Subcutaneous adipose tissue (tissue), 4 donors: ENCODE measurements around the gene ZNF391. TPM values are rescaled to one million over a fixed set of nuclear protein-coding genes. Genes with fewer than 3 reads are reported as not detected.

Experiments used
- CTCF ChIP-seq: fragments of 450-650 bp; IDR thresholded peaks from one replicate; pipeline ENCODE4 v1.5.1; 2016; ENCODE audit warnings: low read depth, mild to moderate bottlenecking, control low read depth, antibody characterized with exemption, moderate library complexity
- total RNA-seq, 4 donors: library from RNA; depleted of rRNA; stranded (reverse); fragments of >200 nt; gene quantifications; one replicate each; pipeline ENCODE4 v1.1.0, GENCODE V29; 2016

The ZNF391 gene
- total RNA-seq, 4 donors from 2014 or later = 1.3 to 4.9 (median 2.5) TPM

GRCh38 chr6:27428502-27428901 is 39.9 kb downstream of the ZNF391 start:
- TF ChIP-seq CTCF = no peak

GRCh38 chr6:27428966-27429365 is 40.4 kb downstream of the ZNF391 start:
- no peak for TF ChIP-seq CTCF

- TF ChIP-seq CTCF = no peak
Measured at GRCh38 chr6:27433714-27434113, 45.2 kb downstream of the ZNF391 start.

- no peak for TF ChIP-seq CTCF
Measured at GRCh38 chr6:27439371-27439770, 50.8 kb downstream of the ZNF391 start.

GRCh38 chr6:27441001-27441400 is 52.4 kb downstream of the ZNF391 start:
- no peak for TF ChIP-seq CTCF

GRCh38 chr6:27442932-27443331 is 54.4 kb downstream of the ZNF391 start:
- no peak for TF ChIP-seq CTCF

GRCh38 chr6:27448456-27448855 is 59.9 kb downstream of the ZNF391 start:
- TF ChIP-seq CTCF = no peak
